Measurements from ENCODE around the gene HORMAD2. TPM values are rescaled to one million over a fixed set of nuclear protein-coding genes. Genes with fewer than 3 reads are reported as not detected.

The HORMAD2 gene
- total RNA-seq, 6 donors from 2014 or later: 0.80 TPM; not detected in 5

DNA sequence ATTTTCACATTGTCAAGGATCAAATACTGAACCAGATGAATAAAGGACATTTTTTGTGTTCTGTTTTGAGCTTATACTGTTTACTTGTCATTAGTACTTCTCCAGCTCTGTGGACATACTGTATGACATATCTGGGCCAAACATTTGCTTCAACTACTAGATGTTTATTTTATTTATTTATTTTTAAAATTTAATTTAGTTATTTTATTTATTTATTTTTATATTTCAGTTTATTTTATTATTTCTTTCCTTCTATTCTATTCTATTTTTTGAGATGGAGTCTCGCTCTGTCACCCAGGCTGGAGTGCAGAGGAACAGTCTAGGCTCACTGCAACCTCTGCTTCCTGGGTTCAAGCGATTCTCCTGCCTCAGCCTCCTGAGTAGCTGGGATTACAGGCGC is 37.0 kb downstream of the HORMAD2 start:
- TF ChIP-seq, protein P1, sequence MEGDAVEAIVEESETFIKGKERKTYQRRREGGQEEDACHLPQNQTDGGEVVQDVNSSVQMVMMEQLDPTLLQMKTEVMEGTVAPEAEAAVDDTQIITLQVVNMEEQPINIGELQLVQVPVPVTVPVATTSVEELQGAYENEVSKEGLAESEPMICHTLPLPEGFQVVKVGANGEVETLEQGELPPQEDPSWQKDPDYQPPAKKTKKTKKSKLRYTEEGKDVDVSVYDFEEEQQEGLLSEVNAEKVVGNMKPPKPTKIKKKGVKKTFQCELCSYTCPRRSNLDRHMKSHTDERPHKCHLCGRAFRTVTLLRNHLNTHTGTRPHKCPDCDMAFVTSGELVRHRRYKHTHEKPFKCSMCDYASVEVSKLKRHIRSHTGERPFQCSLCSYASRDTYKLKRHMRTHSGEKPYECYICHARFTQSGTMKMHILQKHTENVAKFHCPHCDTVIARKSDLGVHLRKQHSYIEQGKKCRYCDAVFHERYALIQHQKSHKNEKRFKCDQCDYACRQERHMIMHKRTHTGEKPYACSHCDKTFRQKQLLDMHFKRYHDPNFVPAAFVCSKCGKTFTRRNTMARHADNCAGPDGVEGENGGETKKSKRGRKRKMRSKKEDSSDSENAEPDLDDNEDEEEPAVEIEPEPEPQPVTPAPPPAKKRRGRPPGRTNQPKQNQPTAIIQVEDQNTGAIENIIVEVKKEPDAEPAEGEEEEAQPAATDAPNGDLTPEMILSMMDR (IDR thresholded peaks at IDR 0.05): no peak
- TF ChIP-seq POLR2AphosphoS5 (IDR thresholded peaks at IDR 0.05): no peak
- TF ChIP-seq EP300 (IDR thresholded peaks at IDR 0.05): no peak
- no peaks in the 10 kb centered on the region for H3K9me3 ChIP-seq
- no peak for DNase-seq
- no peaks in the 10 kb centered on the region for H3K4me1 ChIP-seq
- no peak overlapping the region for H3K4me3 ChIP-seq
- no peaks in the 10 kb centered on the region for H3K36me3 ChIP-seq
- H3K27me3 ChIP-seq: no peaks in the 10 kb centered on the region
- no peak overlapping the region for H3K27ac ChIP-seq
- no peak for ATAC-seq (ENCODE audit: low FRiP score in 2 of 2)
- 97 to 98% methylated on average over 3 of the region's 3 CpGs for WGBS, 2 donors

DNA sequence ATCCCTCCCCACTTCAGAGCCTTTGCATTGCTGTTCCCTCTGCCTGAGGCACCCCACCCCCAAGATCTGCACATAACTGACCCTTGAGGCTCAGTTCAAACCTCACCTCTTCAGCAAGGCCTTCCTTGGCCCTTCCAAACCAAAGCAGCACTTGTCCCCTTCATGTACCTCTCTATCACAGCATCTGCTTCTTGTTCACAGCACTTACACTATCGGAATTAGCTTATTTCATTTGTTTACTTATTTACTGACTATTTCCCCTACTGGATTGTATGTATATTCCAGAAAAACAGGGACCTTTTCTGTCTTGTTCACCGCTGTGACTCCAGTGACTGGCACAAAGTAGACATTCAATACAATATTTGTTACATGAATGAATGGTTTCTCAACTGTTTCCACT is 38.0 kb downstream of the HORMAD2 start:
- DNase-seq (no peak), ATAC-seq (ENCODE audit: low FRiP score in 2 of 2) (no peak)
- TF ChIP-seq POLR2A (IDR thresholded peaks at IDR 0.05): no peak
- TF ChIP-seq POLR2AphosphoS5 (IDR thresholded peaks at IDR 0.05): no peak
- H3K27ac ChIP-seq: no peak overlapping the region
- no peaks in the 10 kb centered on the region for H3K36me3 ChIP-seq
- no peaks in the 10 kb centered on the region for H3K27me3 ChIP-seq
- H3K9me3 ChIP-seq: no peaks in the 10 kb centered on the region
- H3K4me3 ChIP-seq: no peak overlapping the region
- WGBS, 2 donors: 82 to 97% methylated on average over 2 of the region's 2 CpGs
- H3K4me1 ChIP-seq: no peaks in the 10 kb centered on the region

DNA sequence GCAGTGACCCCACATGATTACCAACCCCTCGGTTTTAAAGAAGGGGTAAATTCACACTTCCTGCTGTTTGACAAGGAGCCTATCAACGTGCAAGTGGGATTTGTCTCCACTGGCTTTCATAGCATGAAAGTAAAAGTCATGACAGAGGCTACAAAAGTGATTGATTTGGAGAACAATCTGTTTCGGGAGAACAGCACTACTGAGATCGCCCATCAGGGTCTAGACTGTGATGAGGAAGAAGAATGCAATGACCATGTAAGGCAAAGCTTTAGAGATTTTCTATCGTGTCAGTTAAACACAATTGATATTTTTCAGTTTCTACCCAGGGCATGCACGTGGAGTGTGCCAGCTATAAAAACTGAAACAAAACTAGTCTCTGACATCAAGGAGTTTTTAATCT is 41.7 kb downstream of the HORMAD2 start:
- no peak for TF ChIP-seq POLR2AphosphoS5 (IDR thresholded peaks at IDR 0.05)
- TF ChIP-seq, protein P1 (IDR thresholded peaks at IDR 0.05): no peak
- TF ChIP-seq POLR2A (IDR thresholded peaks at IDR 0.05): no peak
- no peak for TF ChIP-seq EP300 (IDR thresholded peaks at IDR 0.05)
- no peak overlapping the region for H3K27ac ChIP-seq
- DNase-seq (no peak), ATAC-seq (ENCODE audit: low FRiP score in 2 of 2) (no peak)
- H3K4me3 ChIP-seq: no peak overlapping the region
- H3K36me3 ChIP-seq: no peaks in the 10 kb centered on the region
- 38 to 40% methylated on average over 6 of the region's 6 CpGs for WGBS, 2 donors
- H3K4me1 ChIP-seq: no peaks in the 10 kb centered on the region
- no peaks in the 10 kb centered on the region for H3K9me3 ChIP-seq
- no peaks in the 10 kb centered on the region for H3K27me3 ChIP-seq

DNA sequence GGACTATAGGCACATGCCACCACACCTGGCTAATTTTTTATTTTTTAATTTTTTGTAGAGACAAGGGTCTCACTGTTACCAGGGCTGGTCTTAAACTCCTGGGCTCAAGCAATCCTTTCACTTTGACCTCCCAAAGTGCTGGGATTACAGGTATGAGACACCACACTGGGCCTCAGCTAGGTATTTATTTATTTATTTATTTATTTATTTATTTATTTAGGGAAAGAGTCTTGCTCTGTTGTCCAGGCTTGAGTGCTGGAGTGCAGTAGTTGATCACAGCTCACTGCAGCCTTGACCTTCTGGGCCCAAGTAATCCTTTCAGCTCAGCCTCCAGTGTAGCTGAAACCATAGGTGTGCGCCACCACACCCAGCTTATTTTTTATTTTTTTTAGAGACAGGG is 43.2 kb downstream of the HORMAD2 start:
- no peaks in the 10 kb centered on the region for H3K36me3 ChIP-seq
- DNase-seq (no peak), ATAC-seq (ENCODE audit: low FRiP score in 2 of 2) (no peak)
- H3K4me1 ChIP-seq: no peaks in the 10 kb centered on the region
- no peak overlapping the region for H3K4me3 ChIP-seq
- no peak for TF ChIP-seq EP300 (IDR thresholded peaks at IDR 0.05)
- no peak overlapping the region for H3K27ac ChIP-seq
- H3K27me3 ChIP-seq: no peaks in the 10 kb centered on the region
- 96 to 100% methylated on average over 1 of the region's 1 CpG for WGBS, 2 donors
- no peaks in the 10 kb centered on the region for H3K9me3 ChIP-seq

DNA sequence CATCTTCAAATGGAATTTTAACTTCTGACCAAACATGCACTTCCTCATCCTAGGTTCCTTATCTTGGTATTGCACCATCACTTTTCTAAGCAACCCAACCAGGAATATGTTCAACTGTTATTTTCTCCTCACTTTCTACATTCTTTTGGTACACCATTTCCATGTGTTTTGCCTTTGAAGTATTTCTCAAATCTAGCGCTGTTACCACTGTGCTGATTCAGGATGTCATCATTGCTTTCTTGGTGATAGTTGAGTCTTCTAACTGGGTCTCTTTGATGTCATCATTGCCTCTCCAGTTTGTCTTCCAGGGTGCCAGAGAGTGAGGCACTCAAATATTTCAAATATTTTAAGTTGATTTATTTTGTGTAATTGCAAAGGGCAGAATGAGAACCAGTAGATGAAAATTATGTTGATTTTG is 47.5 kb downstream of the HORMAD2 start:
- no peak for DNase-seq
- Histone ChIP-seq H3K36me3 (no peaks in the 10 kb centered on the region), H3K4me3 (no peak overlapping the region), H3K4me1 (no peaks in the 10 kb centered on the region), H3K27me3 (no peaks in the 10 kb centered on the region), H3K27ac (no peak overlapping the region), H3K9me3 (no peaks in the 10 kb centered on the region)
- ATAC-seq (ENCODE audit: low FRiP score in 2 of 2): no peak
- no peak for TF ChIP-seq POLR2A (IDR thresholded peaks at IDR 0.05)
- TF ChIP-seq, protein P1 (IDR thresholded peaks at IDR 0.05): no peak
- TF ChIP-seq EP300 (IDR thresholded peaks at IDR 0.05): no peak
- no peak for TF ChIP-seq POLR2AphosphoS5 (IDR thresholded peaks at IDR 0.05)
- 57 to 83% methylated on average over 1 of the region's 1 CpG for WGBS, 2 donors

DNA sequence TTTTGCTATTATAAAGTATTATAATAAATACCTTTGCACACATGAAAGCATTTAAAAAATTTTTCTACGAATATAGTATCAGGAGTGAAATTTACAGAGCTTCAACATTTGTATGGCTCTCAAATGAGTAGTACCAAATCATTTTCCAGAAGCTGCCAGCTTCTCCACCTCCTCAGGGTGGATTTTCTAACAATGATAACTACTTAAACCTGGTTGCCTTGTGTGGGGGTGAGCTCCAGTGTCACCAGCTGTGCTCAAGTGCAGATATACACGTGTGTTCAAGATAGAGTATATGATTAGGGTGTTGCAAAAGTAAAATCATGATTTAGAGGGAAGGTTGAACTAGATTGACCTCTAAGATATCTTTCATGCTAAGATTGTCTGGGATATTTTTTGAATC is 48.2 kb downstream of the HORMAD2 start:
- H3K27ac ChIP-seq: no peak overlapping the region
- TF ChIP-seq EP300 (IDR thresholded peaks at IDR 0.05): no peak
- TF ChIP-seq POLR2AphosphoS5 (IDR thresholded peaks at IDR 0.05): no peak
- TF ChIP-seq, protein P1 (IDR thresholded peaks at IDR 0.05): no peak
- TF ChIP-seq POLR2A (IDR thresholded peaks at IDR 0.05): no peak
- no peaks in the 10 kb centered on the region for H3K36me3 ChIP-seq
- no peaks in the 10 kb centered on the region for H3K27me3 ChIP-seq
- 61 to 80% methylated on average over 2 of the region's 2 CpGs for WGBS, 2 donors
- H3K9me3 ChIP-seq: no peaks in the 10 kb centered on the region
- no peak for ATAC-seq (ENCODE audit: low FRiP score in 2 of 2)
- H3K4me3 ChIP-seq: no peak overlapping the region
- H3K4me1 ChIP-seq: no peaks in the 10 kb centered on the region
- no peak for DNase-seq
